Prostate gland (tissue), 2 donors: ENCODE results near the gene MYBPC3.

ENCODE experiments used
- POLR2A ChIP-seq: fragments of 450-650 bp; IDR thresholded peaks from one replicate; pipeline ENCODE4 v1.6.1; 2016; ENCODE audit warnings: antibody characterized with exemption, mild to moderate bottlenecking
- TF ChIP-seq, protein P1 (sequence below), 4 experiments: fragments of 200-600 bp in 2 of 4; fragments of 450-650 bp in 2 of 4; sonication (generic) in 2 of 4; IDR thresholded peaks; 1 replicate in 3 of 4; 2 replicates in 1 of 4; pipeline ENCODE4 v1.5.1; 2016 to 2019; ENCODE audit warnings: antibody characterized with exemption in 4 of 4, mild to moderate bottlenecking in 2 of 4, moderate library complexity in 2 of 4

DNA sequence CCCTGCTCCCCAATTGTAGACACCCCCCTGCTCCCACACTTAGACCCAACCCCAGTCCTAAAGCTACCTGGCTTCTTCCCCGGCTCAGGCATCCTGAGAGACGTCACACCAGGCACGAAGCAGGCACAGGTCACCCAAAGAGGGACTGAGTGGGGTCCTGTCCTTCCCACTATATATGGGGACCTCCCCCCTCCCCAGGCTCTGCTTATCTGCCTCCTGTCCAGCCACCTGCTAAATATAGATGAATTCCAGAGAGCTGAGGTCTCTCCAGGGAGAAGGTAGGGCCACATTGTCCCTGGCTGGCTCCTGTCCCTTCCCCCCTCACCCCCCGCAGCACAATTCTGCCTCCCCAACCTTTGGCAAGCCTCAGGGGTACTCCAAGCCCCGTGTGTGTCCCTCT lies at the start of gene MYBPC3:
- no peak for TF ChIP-seq POLR2A
- TF ChIP-seq, protein P1, sequence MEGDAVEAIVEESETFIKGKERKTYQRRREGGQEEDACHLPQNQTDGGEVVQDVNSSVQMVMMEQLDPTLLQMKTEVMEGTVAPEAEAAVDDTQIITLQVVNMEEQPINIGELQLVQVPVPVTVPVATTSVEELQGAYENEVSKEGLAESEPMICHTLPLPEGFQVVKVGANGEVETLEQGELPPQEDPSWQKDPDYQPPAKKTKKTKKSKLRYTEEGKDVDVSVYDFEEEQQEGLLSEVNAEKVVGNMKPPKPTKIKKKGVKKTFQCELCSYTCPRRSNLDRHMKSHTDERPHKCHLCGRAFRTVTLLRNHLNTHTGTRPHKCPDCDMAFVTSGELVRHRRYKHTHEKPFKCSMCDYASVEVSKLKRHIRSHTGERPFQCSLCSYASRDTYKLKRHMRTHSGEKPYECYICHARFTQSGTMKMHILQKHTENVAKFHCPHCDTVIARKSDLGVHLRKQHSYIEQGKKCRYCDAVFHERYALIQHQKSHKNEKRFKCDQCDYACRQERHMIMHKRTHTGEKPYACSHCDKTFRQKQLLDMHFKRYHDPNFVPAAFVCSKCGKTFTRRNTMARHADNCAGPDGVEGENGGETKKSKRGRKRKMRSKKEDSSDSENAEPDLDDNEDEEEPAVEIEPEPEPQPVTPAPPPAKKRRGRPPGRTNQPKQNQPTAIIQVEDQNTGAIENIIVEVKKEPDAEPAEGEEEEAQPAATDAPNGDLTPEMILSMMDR (IDR thresholded peaks at IDR 0.05), result no peak
